Panc1 (cell line): Measurements from ENCODE around the gene CXCL1. TPM values are rescaled to one million over a fixed set of nuclear protein-coding genes. Genes with fewer than 3 reads are reported as not detected.

ENCODE experiments used
- ATAC-seq: fragments of 200-7000 bp; cut with Tn5 transposase; 2 replicates; pipeline ENCODE4 v1.9.1; 2020; ENCODE audit warnings: mild to moderate bottlenecking, moderate library complexity
- BruUV-seq: library from RNA; stranded (reverse); fragments of 400-500 nt; replicated peaks from 2 replicates; lab custom pipeline; 2021; lab: Mats Ljungman, UMichigan
- CTCF ChIA-PET: fragments of 300-600 bp; sonication (Branson Sonifier 250); formaldehyde crosslinking; loops from one replicate; lab custom pipeline; 2022; ENCODE audit warnings: antibody characterized with exemption; lab: Charles Lee
- POLR2A ChIA-PET: fragments of 300-600 bp; sonication (Branson Sonifier 250); formaldehyde crosslinking; loops from one replicate; lab custom pipeline; 2022; ENCODE audit warnings: antibody characterized with exemption; lab: Charles Lee
- DNase-seq: peaks from one replicate; pipeline ENCODE4 v3.0.0-alpha.2; 2010; ENCODE audit warnings: low read depth, low spot score
- H3K27ac ChIP-seq: 2 replicates; pipeline ENCODE4 v1.5.1; 2011; ENCODE audit warnings: mild to moderate bottlenecking, low read length, inconsistent platforms
- H3K27me3 ChIP-seq: fragments of 200-500 bp; sonication (Bioruptor generic); 2 replicates; pipeline ENCODE4 v1.6.0; 2014; ENCODE audit warnings: low read length, inconsistent platforms; ENCODE audit not compliant: control insufficient read depth, insufficient read depth
- H3K36me3 ChIP-seq: fragments of 200-500 bp; sonication (Bioruptor generic); 2 replicates; pipeline ENCODE4 v1.5.1; 2014; ENCODE audit warnings: inconsistent platforms, mild to moderate bottlenecking, low read length, moderate library complexity; ENCODE audit not compliant: control insufficient read depth, insufficient read depth
- H3K4me1 ChIP-seq: 2 replicates; pipeline ENCODE4 v1.5.1; 2011; ENCODE audit warnings: inconsistent platforms, mild to moderate bottlenecking, low read length, moderate library complexity; ENCODE audit not compliant: control insufficient read depth, insufficient read depth
- H3K4me3 ChIP-seq, 2 experiments: 2 replicates each; pipeline ENCODE4 v1.5.1; 2011 to 2012; ENCODE audit warnings: low read depth in 2 of 2, low read length in 2 of 2, mild to moderate bottlenecking in 2 of 2, inconsistent platforms in 1 of 2, moderate library complexity in 1 of 2
- H3K9me3 ChIP-seq: fragments of 200-500 bp; sonication (Bioruptor generic); 2 replicates; pipeline ENCODE4 v1.5.1; 2014; ENCODE audit warnings: low read depth, mild to moderate bottlenecking, inconsistent platforms, low read length, moderate library complexity; ENCODE audit not compliant: control insufficient read depth, insufficient read depth
- POLR2AphosphoS5 ChIP-seq: IDR thresholded peaks from 2 replicates; pipeline ENCODE4 v1.6.1; 2012; ENCODE audit warnings: mild to moderate bottlenecking, low read depth, low read length, moderate library complexity
- REST ChIP-seq, 2 experiments: IDR thresholded peaks; 2 replicates each; pipeline ENCODE4 v1.6.1; 2011 to 2012; ENCODE audit warnings: low read depth in 2 of 2, control low read depth in 1 of 2, low read length in 1 of 2, mild to moderate bottlenecking in 1 of 2, moderate library complexity in 1 of 2; ENCODE audit not compliant: insufficient read depth in 1 of 2
- SIN3A ChIP-seq: IDR thresholded peaks from 2 replicates; pipeline ENCODE4 v1.6.1; 2012; ENCODE audit warnings: low read depth, mild to moderate bottlenecking, low read length, moderate library complexity, borderline replicate concordance; ENCODE audit not compliant: insufficient read depth
- TCF7L2 ChIP-seq: IDR thresholded peaks from 2 replicates; pipeline ENCODE4 v1.6.1; 2011; ENCODE audit warnings: mild to moderate bottlenecking, low read depth, low read length, inconsistent platforms
- in situ Hi-C: cut with HindIII; loops from 2 replicates; pipeline ENCODE4 v1.10.0; 2016; ENCODE audit warnings: low sequenced_read_pairs, low pct_unique_long_range_greater_than_20kb
- intact Hi-C: fragments of 100-400 bp; cut with micrococcal nuclease; formaldehyde crosslinking; loops from one replicate; pipeline ENCODE4 v1.10.0; 2022; ENCODE audit not compliant: unreplicated experiment
- total RNA-seq: library from RNA; stranded (reverse); gene quantifications from one replicate; pipeline ENCODE4 v1.2.1, GENCODE V29; 2021; ENCODE audit not compliant: unreplicated experiment
- TF ChIP-seq, protein P1 (sequence below): fragments of 450-650 bp; IDR thresholded peaks from 2 replicates; pipeline ENCODE4 v1.5.1; 2017; ENCODE audit warnings: mild to moderate bottlenecking

CXCL1 gene
- total RNA-seq, 1 experiment from 2014 or later = 12.8 TPM

DNA sequence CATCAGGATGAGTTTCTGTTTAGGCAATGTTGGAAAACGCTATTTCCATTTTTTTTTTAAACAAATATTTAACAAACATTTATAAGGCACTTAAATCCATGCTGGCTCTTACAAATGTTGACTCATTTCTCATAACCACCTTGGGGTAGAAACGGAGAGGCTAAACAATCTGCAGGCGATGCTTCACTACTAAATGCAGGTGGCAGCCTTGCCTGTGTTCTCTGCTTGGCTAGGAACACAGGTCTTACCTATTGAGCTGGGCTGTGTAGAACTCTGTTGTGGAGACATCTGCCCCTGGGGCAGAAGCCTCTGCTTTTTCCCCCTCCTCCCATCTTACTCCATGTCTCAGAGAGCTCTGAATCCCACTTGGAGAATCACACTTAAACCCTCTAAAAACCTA lies 1.4 kb upstream of the CXCL1 start:
- H3K9me3 ChIP-seq = no peaks in the 10 kb centered on the region
- no peaks in the 10 kb centered on the region for H3K36me3 ChIP-seq
- no peaks in the 10 kb centered on the region for H3K27me3 ChIP-seq
- peak; percentile 53; the same call in 1 of the 2 replicates for ATAC-seq
- DNase-seq = no peak
- intact Hi-C loops (loop anchor here (2.0 to 5.0 kb wide), 2 partner anchors 139 to 205 kb away; no protein-coding TSS in a partner anchor), in situ Hi-C loops (no loop called here)
- CTCF ChIA-PET = interaction anchor here (0.6 to 0.8 kb wide), 2 partner anchors 69 to 73 kb away, joined by 3 to 4 read pairs; no protein-coding TSS in a partner anchor
- POLR2A ChIA-PET = no interaction called here
- H3K4me3 ChIP-seq = no peak overlapping the region; a peak in 1 of 4 replicates
- H3K27ac ChIP-seq = peak overlapping the region; percentile 64
- H3K4me1 ChIP-seq = peaks cover 5% of the 10 kb centered on the region
- TF ChIP-seq, protein P1, sequence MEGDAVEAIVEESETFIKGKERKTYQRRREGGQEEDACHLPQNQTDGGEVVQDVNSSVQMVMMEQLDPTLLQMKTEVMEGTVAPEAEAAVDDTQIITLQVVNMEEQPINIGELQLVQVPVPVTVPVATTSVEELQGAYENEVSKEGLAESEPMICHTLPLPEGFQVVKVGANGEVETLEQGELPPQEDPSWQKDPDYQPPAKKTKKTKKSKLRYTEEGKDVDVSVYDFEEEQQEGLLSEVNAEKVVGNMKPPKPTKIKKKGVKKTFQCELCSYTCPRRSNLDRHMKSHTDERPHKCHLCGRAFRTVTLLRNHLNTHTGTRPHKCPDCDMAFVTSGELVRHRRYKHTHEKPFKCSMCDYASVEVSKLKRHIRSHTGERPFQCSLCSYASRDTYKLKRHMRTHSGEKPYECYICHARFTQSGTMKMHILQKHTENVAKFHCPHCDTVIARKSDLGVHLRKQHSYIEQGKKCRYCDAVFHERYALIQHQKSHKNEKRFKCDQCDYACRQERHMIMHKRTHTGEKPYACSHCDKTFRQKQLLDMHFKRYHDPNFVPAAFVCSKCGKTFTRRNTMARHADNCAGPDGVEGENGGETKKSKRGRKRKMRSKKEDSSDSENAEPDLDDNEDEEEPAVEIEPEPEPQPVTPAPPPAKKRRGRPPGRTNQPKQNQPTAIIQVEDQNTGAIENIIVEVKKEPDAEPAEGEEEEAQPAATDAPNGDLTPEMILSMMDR = peak; percentile 13; the same call in 1 of the 2 replicates
- no peak for TF ChIP-seq REST (IDR thresholded peaks at IDR 0.05; ENCODE audit: insufficient read depth in 1 of 2, low read depth in 2 of 2, low read length in 1 of 2)
- TF ChIP-seq SIN3A = no peak
- no peak for TF ChIP-seq POLR2AphosphoS5
- no TSS peak for BruUV-seq

- Histone ChIP-seq H3K4me1 (peaks cover 5% of the 10 kb centered on the region), H3K4me3 (peak overlapping the region; percentile 54 to 79), H3K36me3 (no peaks in the 10 kb centered on the region), H3K27me3 (no peaks in the 10 kb centered on the region), H3K27ac (peak overlapping the region; percentile 64), H3K9me3 (no peaks in the 10 kb centered on the region)
- ChIA-PET POLR2A (no interaction called here), CTCF (interaction anchor here (0.6 to 0.8 kb wide), 2 partner anchors 69 to 74 kb away, joined by 3 to 4 read pairs; no protein-coding TSS in a partner anchor)
- in situ Hi-C loops = no loop called here
- intact Hi-C loops = loop anchor here (2.0 to 5.0 kb wide), 2 partner anchors 140 to 206 kb away; no protein-coding TSS in a partner anchor
- BruUV-seq = no TSS peak
- ATAC-seq = peak; percentile 76
- no peak for DNase-seq
- TF ChIP-seq TCF7L2 (no peak), REST (IDR thresholded peaks at IDR 0.05; ENCODE audit: insufficient read depth in 1 of 2, low read depth in 2 of 2, low read length in 1 of 2) (no peak), SIN3A (no peak), POLR2AphosphoS5 (no peak)
- TF ChIP-seq, protein P1 = no peak
Observed at GRCh38 chr4:73868206-73869129, 725 bp upstream of the CXCL1 start.
